Tibial nerve (tissue), 4 donors: ENCODE data around the gene GABRG3. TPM values are rescaled to one million over a fixed set of nuclear protein-coding genes. Genes with fewer than 3 reads are reported as not detected.

Experiments
- DNase-seq, 2 donors: peaks; one replicate each; pipeline ENCODE4 v3.0.0-alpha.2; 2019; ENCODE audit warnings: low spot score in 2 of 2
- H3K27ac ChIP-seq, 4 donors: fragments of 200-600 bp; sonication (generic) in 3 of 4; one replicate each; pipeline ENCODE4 v1.5.1; 2017 to 2019; ENCODE audit warnings: mild to moderate bottlenecking in 1 of 4
- H3K27me3 ChIP-seq, 2 donors: fragments of 200-600 bp; sonication (generic) in 1 of 2; one replicate each; pipeline versions ENCODE4 v1.5.1 to v1.6.0; 2017 to 2019
- H3K36me3 ChIP-seq, 3 donors: fragments of 200-600 bp; sonication (generic); one replicate each; pipeline ENCODE4 v1.5.1; 2018 to 2019
- H3K4me1 ChIP-seq, 4 donors: fragments of 200-600 bp; sonication (generic) in 3 of 4; one replicate each; pipeline ENCODE4 v1.5.1; 2017 to 2019
- H3K4me3 ChIP-seq, 4 donors: fragments of 200-600 bp; sonication (generic) in 3 of 4; one replicate each; pipeline ENCODE4 v1.5.1; 2017 to 2019; ENCODE audit warnings: mild to moderate bottlenecking in 1 of 4, moderate library complexity in 1 of 4
- H3K9me3 ChIP-seq, 4 donors: fragments of 200-600 bp; sonication (generic) in 3 of 4; one replicate each; pipeline ENCODE4 v1.5.1; 2017 to 2019
- CTCF ChIP-seq, 5 experiments: fragments of 200-600 bp in 3 of 5; fragments of 450-650 bp in 2 of 5; sonication (generic) in 3 of 5; IDR thresholded peaks; one replicate each; pipeline ENCODE4 v1.5.1; 2016 to 2019; ENCODE audit warnings: antibody characterized with exemption in 5 of 5, mild to moderate bottlenecking in 3 of 5, moderate library complexity in 2 of 5
- EP300 ChIP-seq, 2 donors: sonication (generic); formaldehyde crosslinking; IDR thresholded peaks; one replicate each; pipeline ENCODE4 v1.6.1; 2017; ENCODE audit warnings: antibody characterized with exemption in 2 of 2, mild to moderate bottlenecking in 1 of 2
- POLR2A ChIP-seq, 2 donors: fragments of 450-650 bp; IDR thresholded peaks; one replicate each; pipeline ENCODE4 v1.6.1; 2017; ENCODE audit warnings: antibody characterized with exemption in 2 of 2, mild to moderate bottlenecking in 2 of 2, moderate library complexity in 2 of 2
- WGBS, 2 donors: methylation state at CpG; one replicate each; pipeline ENCODE4 v1.1.5; 2018; 5-methylcytosine and 5-hydroxymethylcytosine counted together
- total RNA-seq, 4 donors: library from RNA; depleted of rRNA; stranded (reverse); fragments of >200 nt; gene quantifications; one replicate each; pipeline ENCODE4 v1.1.0, GENCODE V29; 2016

GABRG3 gene
- total RNA-seq, 4 donors from 2014 or later = not detected

GRCh38 chr15:27448234-27448633 is 477.3 kb downstream of the GABRG3 start:
- TF ChIP-seq EP300 (IDR thresholded peaks at IDR 0.05) (no peak), CTCF (IDR thresholded peaks at IDR 0.05) (no peak), POLR2A (IDR thresholded peaks at IDR 0.05) (no peak)
- H3K27ac ChIP-seq = no peak overlapping the region
- WGBS, 2 donors = 82 to 89% methylated on average over 5 of the region's 5 CpGs

GRCh38 chr15:27448986-27449385 is 478.0 kb downstream of the GABRG3 start:
- H3K36me3 ChIP-seq = no peaks in the 10 kb centered on the region
- no peaks in the 10 kb centered on the region for H3K27me3 ChIP-seq
- no peak overlapping the region for H3K4me3 ChIP-seq
- no peak for DNase-seq
- WGBS, 2 donors = 35 to 46% methylated on average over 4 of the region's 4 CpGs
- peaks cover 0 to 7% (median 0%) of the 10 kb centered on the region in 4 donors for H3K9me3 ChIP-seq
- TF ChIP-seq EP300 (IDR thresholded peaks at IDR 0.05) (no peak), CTCF (IDR thresholded peaks at IDR 0.05) (no peak), POLR2A (IDR thresholded peaks at IDR 0.05) (no peak)
- no peaks in the 10 kb centered on the region for H3K4me1 ChIP-seq
- no peak overlapping the region for H3K27ac ChIP-seq

More at GRCh38 chr15:27448234-27448633, 477.3 kb downstream of the GABRG3 start:
- H3K36me3 ChIP-seq = no peaks in the 10 kb centered on the region
- H3K9me3 ChIP-seq = peaks cover 0 to 7% (median 0%) of the 10 kb centered on the region in 4 donors
- H3K4me1 ChIP-seq = no peaks in the 10 kb centered on the region
- no peaks in the 10 kb centered on the region for H3K27me3 ChIP-seq
- H3K4me3 ChIP-seq = no peak overlapping the region
- no peak for DNase-seq

GRCh38 chr15:27449941-27450340 is 479.0 kb downstream of the GABRG3 start:
- TF ChIP-seq CTCF (IDR thresholded peaks at IDR 0.05) = no peak
- TF ChIP-seq POLR2A (IDR thresholded peaks at IDR 0.05) = no peak
- Histone ChIP-seq H3K36me3 (no peaks in the 10 kb centered on the region), H3K4me1 (no peaks in the 10 kb centered on the region), H3K27ac (no peak overlapping the region), H3K4me3 (no peak overlapping the region), H3K9me3 (peaks cover 0 to 7% (median 0%) of the 10 kb centered on the region in 4 donors), H3K27me3 (no peaks in the 10 kb centered on the region)
- WGBS, 2 donors = 60 to 70% methylated on average over 5 of the region's 5 CpGs
- no peak for DNase-seq

- TF ChIP-seq CTCF (IDR thresholded peaks at IDR 0.05) (no peak), POLR2A (IDR thresholded peaks at IDR 0.05) (no peak), EP300 (IDR thresholded peaks at IDR 0.05) (no peak)
- 49 to 51% methylated on average over 13 of the region's 13 CpGs for WGBS, 2 donors
Measured at GRCh38 chr15:27454281-27455075, 483.5 kb downstream of the GABRG3 start.

GRCh38 chr15:27456807-27457206 is 485.8 kb downstream of the GABRG3 start:
- Histone ChIP-seq H3K4me1 (no peaks in the 10 kb centered on the region), H3K4me3 (no peak overlapping the region), H3K9me3 (no peaks in the 10 kb centered on the region), H3K36me3 (no peaks in the 10 kb centered on the region), H3K27ac (no peak overlapping the region), H3K27me3 (no peaks in the 10 kb centered on the region)
- 68 to 79% methylated on average over 5 of the region's 6 CpGs for WGBS, 2 donors
- TF ChIP-seq CTCF (IDR thresholded peaks at IDR 0.05) (no peak), EP300 (IDR thresholded peaks at IDR 0.05) (no peak), POLR2A (IDR thresholded peaks at IDR 0.05) (no peak)
- no peak for DNase-seq

More at GRCh38 chr15:27454281-27455075, 483.5 kb downstream of the GABRG3 start:
- H3K27ac ChIP-seq = no peak overlapping the region
- no peaks in the 10 kb centered on the region for H3K9me3 ChIP-seq
- no peaks in the 10 kb centered on the region for H3K27me3 ChIP-seq
- H3K36me3 ChIP-seq = no peaks in the 10 kb centered on the region
- no peak for DNase-seq
- no peak overlapping the region for H3K4me3 ChIP-seq
- H3K4me1 ChIP-seq = no peaks in the 10 kb centered on the region
